ENCODE data around the gene GATAD2B.

GATAD2B gene

DNA sequence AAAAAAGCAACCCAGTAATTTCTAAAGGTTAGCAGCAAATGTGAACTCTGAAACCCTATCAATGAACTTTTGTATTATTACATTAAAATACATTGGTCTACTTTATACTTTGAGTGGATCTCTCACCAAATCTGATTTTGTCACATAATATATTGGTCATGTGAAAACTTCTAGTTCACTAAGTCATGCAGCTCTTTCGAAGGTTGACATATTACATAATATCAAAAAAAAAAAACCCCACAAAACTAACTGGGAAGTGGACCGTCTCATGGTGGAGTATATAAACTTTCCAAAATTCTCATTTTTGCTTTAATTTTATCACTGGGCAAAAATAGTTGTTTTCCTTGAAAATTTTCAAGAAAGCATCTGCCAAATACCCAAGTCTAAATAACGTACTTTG is 50.4 kb downstream of the GATAD2B start:
- DNase-seq (ENCODE audit: low read depth) = no peak
- TF ChIP-seq, protein P1, sequence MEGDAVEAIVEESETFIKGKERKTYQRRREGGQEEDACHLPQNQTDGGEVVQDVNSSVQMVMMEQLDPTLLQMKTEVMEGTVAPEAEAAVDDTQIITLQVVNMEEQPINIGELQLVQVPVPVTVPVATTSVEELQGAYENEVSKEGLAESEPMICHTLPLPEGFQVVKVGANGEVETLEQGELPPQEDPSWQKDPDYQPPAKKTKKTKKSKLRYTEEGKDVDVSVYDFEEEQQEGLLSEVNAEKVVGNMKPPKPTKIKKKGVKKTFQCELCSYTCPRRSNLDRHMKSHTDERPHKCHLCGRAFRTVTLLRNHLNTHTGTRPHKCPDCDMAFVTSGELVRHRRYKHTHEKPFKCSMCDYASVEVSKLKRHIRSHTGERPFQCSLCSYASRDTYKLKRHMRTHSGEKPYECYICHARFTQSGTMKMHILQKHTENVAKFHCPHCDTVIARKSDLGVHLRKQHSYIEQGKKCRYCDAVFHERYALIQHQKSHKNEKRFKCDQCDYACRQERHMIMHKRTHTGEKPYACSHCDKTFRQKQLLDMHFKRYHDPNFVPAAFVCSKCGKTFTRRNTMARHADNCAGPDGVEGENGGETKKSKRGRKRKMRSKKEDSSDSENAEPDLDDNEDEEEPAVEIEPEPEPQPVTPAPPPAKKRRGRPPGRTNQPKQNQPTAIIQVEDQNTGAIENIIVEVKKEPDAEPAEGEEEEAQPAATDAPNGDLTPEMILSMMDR (conservative IDR thresholded peaks at IDR 0.05; ENCODE audit: low read depth, low read length) = no peak
- H3K4me3 ChIP-seq (ENCODE audit: low read length) = no peak overlapping the region

DNA sequence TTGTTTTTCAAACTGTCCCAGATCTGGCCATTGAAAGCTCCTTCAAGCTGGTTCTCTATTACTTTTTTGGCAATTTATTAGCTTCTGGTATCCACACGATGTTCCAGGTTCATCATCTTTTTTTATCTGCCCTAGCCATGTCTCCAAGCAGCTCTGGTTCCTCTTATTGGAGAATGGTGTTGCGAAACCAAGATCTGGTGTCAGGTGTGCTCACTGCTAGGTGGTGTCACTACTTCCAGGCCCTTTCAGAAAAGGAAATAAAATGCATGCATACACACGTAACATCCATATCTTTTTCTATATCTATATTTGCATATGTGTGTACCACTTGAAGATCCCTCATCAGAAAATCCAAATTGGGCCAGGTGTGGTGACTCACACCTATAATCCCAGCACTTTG is 53.3 kb downstream of the GATAD2B start:
- no peak for DNase-seq (ENCODE audit: low read depth)
- TF ChIP-seq, protein P1 (conservative IDR thresholded peaks at IDR 0.05; ENCODE audit: low read depth, low read length) = no peak
- H3K4me3 ChIP-seq (ENCODE audit: low read length) = no peak overlapping the region

DNA sequence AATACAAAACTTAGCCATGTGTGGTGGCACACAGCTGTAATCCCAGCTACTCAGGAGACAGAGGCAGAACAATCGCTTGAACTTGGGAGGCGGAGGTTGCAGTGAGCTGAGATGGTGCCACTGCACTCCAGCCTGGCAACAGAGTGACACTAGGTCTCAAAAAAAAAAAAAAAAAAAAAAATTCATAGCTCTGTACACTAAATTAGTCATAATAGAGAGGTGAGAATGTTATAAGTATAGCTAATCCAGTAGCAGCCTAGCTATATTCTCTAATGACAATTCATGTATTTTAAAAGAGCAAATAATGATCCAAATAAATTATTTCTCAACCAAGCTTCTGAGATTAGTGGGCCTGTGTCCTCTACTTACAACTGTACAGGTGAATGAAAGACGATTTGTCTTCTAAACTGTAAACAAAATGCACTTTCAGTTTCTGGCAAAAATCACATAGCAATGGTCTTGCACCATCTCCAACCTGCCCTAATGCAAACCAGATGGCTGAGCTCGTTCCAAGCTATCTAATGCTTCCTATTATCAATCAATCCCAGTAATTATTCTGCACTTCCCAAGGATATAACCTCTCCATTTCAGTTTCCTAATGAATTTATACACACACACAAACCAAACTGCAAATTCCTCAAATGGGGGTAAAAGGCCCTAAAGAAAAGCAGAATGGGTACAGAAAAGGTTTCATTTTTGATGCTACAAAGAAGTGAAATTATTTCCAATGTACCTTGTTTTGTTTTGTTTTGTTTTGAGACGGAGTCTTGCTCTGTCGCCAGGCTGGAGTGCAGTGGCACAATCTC is 56.5 kb downstream of the GATAD2B start:
- TF ChIP-seq, protein P1 (conservative IDR thresholded peaks at IDR 0.05; ENCODE audit: low read depth, low read length) = no peak
- DNase-seq (ENCODE audit: low read depth) = no peak
- no peak overlapping the region for H3K4me3 ChIP-seq (ENCODE audit: low read length)

DNA sequence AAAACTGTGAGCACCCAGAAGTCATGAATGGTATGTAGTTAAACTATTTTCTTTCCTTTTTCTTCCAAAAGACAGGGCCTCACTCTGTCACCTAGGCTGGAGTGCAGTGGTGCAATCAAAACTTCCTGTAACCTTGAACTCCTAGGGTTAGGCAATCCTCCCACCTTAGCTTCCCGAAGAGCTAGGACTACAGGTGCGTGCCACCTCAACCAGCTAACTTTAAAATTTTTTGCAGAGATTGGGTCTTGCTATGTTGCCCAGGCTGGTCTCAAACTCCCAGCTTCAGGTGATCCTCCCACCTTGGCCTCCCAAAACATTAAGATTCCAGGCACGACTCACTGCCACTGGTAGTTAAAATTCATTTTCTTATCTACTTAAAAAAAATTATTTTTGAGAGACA is 62.5 kb downstream of the GATAD2B start:
- DNase-seq (ENCODE audit: low read depth) = no peak
- no peak overlapping the region for H3K4me3 ChIP-seq (ENCODE audit: low read length)
- TF ChIP-seq, protein P1 (conservative IDR thresholded peaks at IDR 0.05; ENCODE audit: low read depth, low read length) = no peak

DNA sequence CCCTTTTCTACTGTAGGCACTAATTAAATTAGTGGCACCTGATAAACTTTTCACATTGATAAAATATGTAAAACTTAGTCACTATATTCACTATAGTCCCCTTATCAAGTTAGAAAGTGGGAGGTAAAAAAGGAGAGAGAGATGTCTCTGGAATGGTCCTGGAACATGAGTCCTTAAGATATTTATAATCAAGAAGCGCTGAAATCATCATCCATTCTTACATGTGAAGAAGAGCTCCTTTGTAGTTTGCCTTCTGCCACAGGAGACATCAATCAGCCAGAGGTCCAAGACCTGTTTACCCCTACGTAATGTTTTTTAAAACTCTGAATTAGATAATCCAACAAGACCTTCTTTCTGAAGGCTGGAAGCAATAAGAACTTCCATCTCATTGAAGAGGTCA is 65.3 kb downstream of the GATAD2B start:
- H3K4me3 ChIP-seq (ENCODE audit: low read length) = no peak overlapping the region
- DNase-seq (ENCODE audit: low read depth) = no peak
- TF ChIP-seq, protein P1 (conservative IDR thresholded peaks at IDR 0.05; ENCODE audit: low read depth, low read length) = no peak

DNA sequence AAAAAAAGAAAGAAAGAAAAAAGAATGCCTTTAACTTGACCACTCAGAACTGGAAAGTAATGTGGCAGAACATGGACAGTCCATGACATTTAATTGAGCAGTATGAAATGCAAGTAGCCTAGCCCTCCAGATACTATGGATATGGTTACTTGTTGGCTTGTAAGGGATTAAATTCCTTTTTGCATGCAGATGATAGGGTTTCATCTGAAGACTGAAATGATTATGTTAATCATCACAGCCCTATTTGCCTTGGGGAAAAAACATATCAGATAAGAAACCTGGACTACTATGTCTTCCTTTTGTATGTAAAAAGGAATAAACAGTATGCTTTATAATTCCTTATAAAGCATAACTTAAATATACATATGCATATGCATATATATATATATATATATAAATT is 66.0 kb downstream of the GATAD2B start:
- TF ChIP-seq, protein P1 (conservative IDR thresholded peaks at IDR 0.05; ENCODE audit: low read depth, low read length) = no peak
- no peak for DNase-seq (ENCODE audit: low read depth)

DNA sequence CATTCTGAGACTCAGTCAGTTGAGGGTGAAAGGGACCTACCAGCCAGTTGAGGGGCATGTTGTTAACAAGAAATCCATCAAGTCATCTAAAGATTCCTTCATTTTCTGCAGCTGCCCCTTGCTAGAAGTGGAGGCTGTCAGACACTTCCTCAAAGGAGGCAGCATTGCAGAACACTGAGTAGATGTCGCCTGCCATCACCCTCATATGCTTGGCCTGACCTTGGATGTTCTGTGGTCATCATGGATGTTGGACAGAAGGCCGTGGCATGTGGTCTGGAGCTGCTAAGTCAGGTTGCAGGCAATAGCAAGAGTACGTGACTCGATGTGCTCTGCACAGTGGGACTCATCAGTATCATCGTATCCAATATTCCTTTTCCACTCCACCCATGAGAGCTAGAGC is 70.6 kb downstream of the GATAD2B start:
- DNase-seq (ENCODE audit: low read depth) = no peak
- H3K4me3 ChIP-seq (ENCODE audit: low read length) = no peak overlapping the region
- TF ChIP-seq, protein P1 (conservative IDR thresholded peaks at IDR 0.05; ENCODE audit: low read depth, low read length) = no peak

More for the DNA sequence above, 66.0 kb downstream of the GATAD2B start:
- H3K4me3 ChIP-seq (ENCODE audit: low read length) = no peak overlapping the region

Data from retinal pigment epithelial cell (primary cell).